OCI-LY1 (cell line): Measurements from ENCODE around the gene COPE.

Source experiments
- CTCF ChIP-seq: fragments of 200-600 bp; sonication (generic), shearing (Covaris generic); IDR thresholded peaks from 2 replicates; pipeline ENCODE4 v1.5.1; 2017; ENCODE audit warnings: mild to moderate bottlenecking, antibody characterized with exemption, low read length, moderate library complexity, mixed read lengths
- EZH2 ChIP-seq: fragments of 200-600 bp; sonication (generic), shearing (Covaris generic); IDR thresholded peaks from 2 replicates; pipeline ENCODE4 v1.8.0; 2017; ENCODE audit warnings: borderline replicate concordance, mixed run types, mild to moderate bottlenecking, antibody characterized with exemption, low read length, moderate library complexity, mixed read lengths

- TF ChIP-seq CTCF, result no peak
- TF ChIP-seq EZH2, result no peak
Observed at GRCh38 chr19:18897094-18898029, 21.8 kb downstream of the COPE start.
